ENCODE data around the gene SAT2. TPM values are rescaled to one million over a fixed set of nuclear protein-coding genes. Genes with fewer than 3 reads are reported as not detected.
"Not testable (repeated sequence)": the region's sequence is repeated elsewhere in the genome, so short reads cannot be mapped to it uniquely, and the experiment has no call there.

The SAT2 gene
- polyA plus RNA-seq, 1 donor (not counting 4 experiments of a cell fraction or from before 2014, with no cell fraction given): 23.5 TPM

DNA sequence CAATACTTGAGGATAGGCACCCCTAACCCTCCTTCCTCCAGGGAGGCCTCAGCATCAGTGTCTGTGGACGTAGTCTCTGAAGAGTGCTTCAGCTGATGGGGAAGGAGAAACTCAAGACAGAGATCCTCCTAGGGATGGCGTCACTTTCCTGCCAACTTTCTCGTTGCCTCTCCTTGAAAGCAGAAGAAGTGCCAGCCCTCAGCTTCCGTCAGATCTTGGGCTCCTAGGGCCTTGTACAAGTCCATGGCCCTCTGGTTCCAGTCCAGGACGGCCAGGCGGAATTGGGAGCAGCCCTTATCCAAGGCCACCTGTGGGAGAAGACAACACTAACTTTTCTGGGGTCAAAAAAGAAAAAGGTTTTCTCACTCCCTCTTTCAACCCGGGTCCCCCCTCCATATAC lies 1.3 kb downstream of the SAT2 start:
- dilution Hi-C loops (cut with MboI; ENCODE audit: extremely low pct_ligation_motif_present, low sequenced_read_pairs): no loop called here
- H3K4me3 ChIP-seq (ENCODE audit: control insufficient read depth in 2 of 3, extremely low read depth in 1 of 3, insufficient read depth in 2 of 3, low read depth in 1 of 3, low read length in 3 of 3): no peak overlapping the region
- no peaks in the 10 kb centered on the region for H4K20me1 ChIP-seq (ENCODE audit: control insufficient read depth, extremely low read depth, insufficient read depth, low read length)
- peaks cover 3% of the 10 kb centered on the region for H3K4me1 ChIP-seq (ENCODE audit: control insufficient read depth, extremely low read depth, insufficient read depth, low read length)
- H3K79me2 ChIP-seq (ENCODE audit: control insufficient read depth, insufficient read depth, low read length): peaks cover 2% of the 10 kb centered on the region
- peak overlapping the region; percentile 97 for H3K4me2 ChIP-seq (ENCODE audit: control insufficient read depth, extremely low read depth, insufficient read depth, low read depth, low read length)
- no peaks in the 10 kb centered on the region for H3K9me3 ChIP-seq (ENCODE audit: control insufficient read depth, low read depth, low read length)
- no peak for TF ChIP-seq EZH2 (IDR thresholded peaks at IDR 0.05; ENCODE audit: low read length)
- TF ChIP-seq, protein P1, sequence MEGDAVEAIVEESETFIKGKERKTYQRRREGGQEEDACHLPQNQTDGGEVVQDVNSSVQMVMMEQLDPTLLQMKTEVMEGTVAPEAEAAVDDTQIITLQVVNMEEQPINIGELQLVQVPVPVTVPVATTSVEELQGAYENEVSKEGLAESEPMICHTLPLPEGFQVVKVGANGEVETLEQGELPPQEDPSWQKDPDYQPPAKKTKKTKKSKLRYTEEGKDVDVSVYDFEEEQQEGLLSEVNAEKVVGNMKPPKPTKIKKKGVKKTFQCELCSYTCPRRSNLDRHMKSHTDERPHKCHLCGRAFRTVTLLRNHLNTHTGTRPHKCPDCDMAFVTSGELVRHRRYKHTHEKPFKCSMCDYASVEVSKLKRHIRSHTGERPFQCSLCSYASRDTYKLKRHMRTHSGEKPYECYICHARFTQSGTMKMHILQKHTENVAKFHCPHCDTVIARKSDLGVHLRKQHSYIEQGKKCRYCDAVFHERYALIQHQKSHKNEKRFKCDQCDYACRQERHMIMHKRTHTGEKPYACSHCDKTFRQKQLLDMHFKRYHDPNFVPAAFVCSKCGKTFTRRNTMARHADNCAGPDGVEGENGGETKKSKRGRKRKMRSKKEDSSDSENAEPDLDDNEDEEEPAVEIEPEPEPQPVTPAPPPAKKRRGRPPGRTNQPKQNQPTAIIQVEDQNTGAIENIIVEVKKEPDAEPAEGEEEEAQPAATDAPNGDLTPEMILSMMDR (optimal IDR thresholded peaks at IDR 0.05 in 1 of 3, IDR thresholded peaks at IDR 0.05 in 1 of 3, conservative IDR thresholded peaks at IDR 0.05 in 1 of 3; ENCODE audit: extremely low read depth in 1 of 3, insufficient read depth in 2 of 3, low read length in 3 of 3): no peak
- no peak overlapping the region for H3K27ac ChIP-seq (ENCODE audit: control insufficient read depth, insufficient read depth, low read length)
- no peak for DNase-seq (ENCODE audit: low read depth, low spot score)
- H3K36me3 ChIP-seq (ENCODE audit: control insufficient read depth in 2 of 2, extremely low read depth in 1 of 2, insufficient read depth in 2 of 2, low read length in 2 of 2): no peaks in the 10 kb centered on the region
- no peaks in the 10 kb centered on the region for H3K9me1 ChIP-seq (ENCODE audit: control insufficient read depth, extremely low read depth, insufficient read depth, low read length)
- no peak for FAIRE-seq
- H3K27me3 ChIP-seq (ENCODE audit: control insufficient read depth, extremely low read depth, insufficient read depth, low read length): no peaks in the 10 kb centered on the region
- no peak overlapping the region for H2AFZ ChIP-seq (ENCODE audit: control insufficient read depth, low read length)
- no peak overlapping the region for H3K9ac ChIP-seq (ENCODE audit: control insufficient read depth, extremely low read depth, insufficient read depth, low read length)

DNA sequence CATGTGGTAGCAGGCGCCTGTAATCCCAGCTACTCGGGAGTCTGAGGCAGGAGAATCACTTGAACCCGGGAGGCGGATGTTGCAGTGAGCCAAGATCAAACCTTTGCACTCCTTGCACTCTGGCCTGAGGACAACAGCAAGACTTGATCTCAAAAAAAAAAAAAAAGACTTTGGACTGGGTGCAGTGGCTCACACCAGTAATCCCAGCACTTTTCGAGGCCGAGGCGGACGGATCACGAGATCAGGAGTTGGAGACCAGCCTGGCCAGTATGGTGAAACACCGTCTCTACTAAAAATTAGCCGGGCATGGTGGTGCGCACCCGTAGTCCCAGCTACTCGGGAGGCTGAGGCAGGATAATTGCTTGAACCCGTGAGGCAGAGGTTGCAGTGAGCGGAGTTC lies 1.9 kb downstream of the SAT2 start:
- DNase-seq (ENCODE audit: low read depth, low spot score); dilution Hi-C loops (cut with MboI; ENCODE audit: extremely low pct_ligation_motif_present, low sequenced_read_pairs); H3K36me3 ChIP-seq (ENCODE audit: control insufficient read depth in 2 of 2, extremely low read depth in 1 of 2, insufficient read depth in 2 of 2, low read length in 2 of 2); H3K9me1 ChIP-seq (ENCODE audit: control insufficient read depth, extremely low read depth, insufficient read depth, low read length); H3K4me3 ChIP-seq (ENCODE audit: control insufficient read depth in 2 of 3, extremely low read depth in 1 of 3, insufficient read depth in 2 of 3, low read depth in 1 of 3, low read length in 3 of 3); H3K4me1 ChIP-seq (ENCODE audit: control insufficient read depth, extremely low read depth, insufficient read depth, low read length); H3K9me3 ChIP-seq (ENCODE audit: control insufficient read depth, low read depth, low read length); H3K79me2 ChIP-seq (ENCODE audit: control insufficient read depth, insufficient read depth, low read length); H3K4me2 ChIP-seq (ENCODE audit: control insufficient read depth, extremely low read depth, insufficient read depth, low read depth, low read length); H3K9ac ChIP-seq (ENCODE audit: control insufficient read depth, extremely low read depth, insufficient read depth, low read length); H3K27me3 ChIP-seq (ENCODE audit: control insufficient read depth, extremely low read depth, insufficient read depth, low read length); H4K20me1 ChIP-seq (ENCODE audit: control insufficient read depth, extremely low read depth, insufficient read depth, low read length); H2AFZ ChIP-seq (ENCODE audit: control insufficient read depth, low read length); FAIRE-seq; H3K27ac ChIP-seq (ENCODE audit: control insufficient read depth, insufficient read depth, low read length): not testable (repeated sequence)

DNA sequence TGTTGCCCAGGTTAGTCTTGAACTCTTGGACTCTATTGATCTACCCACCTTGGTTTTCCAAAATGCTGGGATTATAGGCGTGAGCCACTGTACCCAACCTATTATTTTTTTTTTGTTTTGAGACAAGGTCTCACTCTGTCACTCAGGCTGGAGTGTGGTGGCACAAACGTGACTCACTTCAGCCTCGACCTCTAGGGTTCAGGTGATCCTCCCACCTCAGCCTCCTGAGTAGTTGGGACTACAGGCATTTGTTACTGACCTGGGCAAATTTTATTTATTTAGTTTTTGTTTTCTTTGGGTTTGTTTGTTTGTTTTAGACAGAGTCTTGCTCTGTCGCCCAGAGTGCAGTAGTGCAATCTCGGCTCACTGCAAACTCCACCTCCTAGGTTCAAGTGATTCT lies 4.0 kb downstream of the SAT2 start:
- Histone ChIP-seq H3K9me3 (ENCODE audit: control insufficient read depth, low read depth, low read length) (no peaks in the 10 kb centered on the region), H3K4me1 (ENCODE audit: control insufficient read depth, extremely low read depth, insufficient read depth, low read length) (peaks cover 3% of the 10 kb centered on the region), H4K20me1 (ENCODE audit: control insufficient read depth, extremely low read depth, insufficient read depth, low read length) (no peaks in the 10 kb centered on the region), H3K4me3 (ENCODE audit: control insufficient read depth in 2 of 3, extremely low read depth in 1 of 3, insufficient read depth in 2 of 3, low read depth in 1 of 3, low read length in 3 of 3) (no peak overlapping the region), H3K9ac (ENCODE audit: control insufficient read depth, extremely low read depth, insufficient read depth, low read length) (no peak overlapping the region), H3K27me3 (ENCODE audit: control insufficient read depth, extremely low read depth, insufficient read depth, low read length) (no peaks in the 10 kb centered on the region), H3K27ac (ENCODE audit: control insufficient read depth, insufficient read depth, low read length) (no peak overlapping the region), H3K9me1 (ENCODE audit: control insufficient read depth, extremely low read depth, insufficient read depth, low read length) (no peaks in the 10 kb centered on the region), H3K4me2 (ENCODE audit: control insufficient read depth, extremely low read depth, insufficient read depth, low read depth, low read length) (no peak overlapping the region), H3K36me3 (ENCODE audit: control insufficient read depth in 2 of 2, extremely low read depth in 1 of 2, insufficient read depth in 2 of 2, low read length in 2 of 2) (no peaks in the 10 kb centered on the region), H2AFZ (ENCODE audit: control insufficient read depth, low read length) (no peak overlapping the region), H3K79me2 (ENCODE audit: control insufficient read depth, insufficient read depth, low read length) (peaks cover 2% of the 10 kb centered on the region)
- DNase-seq (ENCODE audit: low read depth, low spot score): no peak
- no peak for TF ChIP-seq EZH2 (IDR thresholded peaks at IDR 0.05; ENCODE audit: low read length)
- TF ChIP-seq, protein P1 (optimal IDR thresholded peaks at IDR 0.05 in 1 of 3, IDR thresholded peaks at IDR 0.05 in 1 of 3, conservative IDR thresholded peaks at IDR 0.05 in 1 of 3; ENCODE audit: extremely low read depth in 1 of 3, insufficient read depth in 2 of 3, low read length in 3 of 3): no peak
- FAIRE-seq: no peak
- dilution Hi-C loops (cut with MboI; ENCODE audit: extremely low pct_ligation_motif_present, low sequenced_read_pairs): no loop called here

Data from keratinocyte (primary cell).